OCI-LY1 (cell line): Measurements from ENCODE around the gene RASAL2.

Source experiments
- CTCF ChIP-seq: fragments of 200-600 bp; sonication (generic), shearing (Covaris generic); IDR thresholded peaks from 2 replicates; pipeline ENCODE4 v1.5.1; 2017; ENCODE audit warnings: mild to moderate bottlenecking, antibody characterized with exemption, low read length, moderate library complexity, mixed read lengths
- EZH2 ChIP-seq: fragments of 200-600 bp; sonication (generic), shearing (Covaris generic); IDR thresholded peaks from 2 replicates; pipeline ENCODE4 v1.8.0; 2017; ENCODE audit warnings: borderline replicate concordance, mixed run types, mild to moderate bottlenecking, antibody characterized with exemption, low read length, moderate library complexity, mixed read lengths

GRCh38 chr1:178134061-178134460 lies 40.2 kb downstream of the RASAL2 start:
- no peak for TF ChIP-seq CTCF
- TF ChIP-seq EZH2: no peak
